HepG2 (cell line): ENCODE measurements around the gene CA10. TPM values are rescaled to one million over a fixed set of nuclear protein-coding genes. Genes with fewer than 3 reads are reported as not detected.

ENCODE experiments used
- BCL6 ChIP-seq: IDR thresholded peaks from 2 replicates; pipeline ENCODE4 v1.6.1; 2016; ENCODE audit warnings: missing genetic modification reagents, missing compliant biosample characterization
- CCDC6 ChIP-seq: sonication (generic); formaldehyde crosslinking; IDR thresholded peaks from 2 replicates; pipeline ENCODE4 v1.8.1; 2022; ENCODE audit warnings: mild to moderate bottlenecking, missing genetic modification reagents, moderate library complexity
- CENPBD1 ChIP-seq: sonication (generic); formaldehyde crosslinking; IDR thresholded peaks from 2 replicates; pipeline ENCODE4 v1.8.0; 2022; ENCODE audit warnings: missing genetic modification reagents, low read depth, mild to moderate bottlenecking, borderline replicate concordance
- ISX ChIP-seq: sonication (generic); formaldehyde crosslinking; conservative IDR thresholded peaks from 2 replicates; pipeline ENCODE4 v1.5.0; 2020; ENCODE audit warnings: missing genetic modification reagents
- MAZ ChIP-seq, 2 experiments: sonication (generic) in 1 of 2; formaldehyde crosslinking in 1 of 2; IDR thresholded peaks; 2 replicates each; pipeline versions ENCODE4 v1.5.0 to v1.6.1; 2012 to 2020; ENCODE audit warnings: low read depth in 2 of 2, mild to moderate bottlenecking in 2 of 2, borderline replicate concordance in 1 of 2, improper control_type of control experiment in 1 of 2, low read length in 1 of 2, missing genetic modification reagents in 1 of 2, moderate library complexity in 1 of 2
- NCOA2 ChIP-seq: sonication (generic); formaldehyde crosslinking; IDR thresholded peaks from 2 replicates; pipeline ENCODE4 v1.8.0; 2022; ENCODE audit warnings: inconsistent platforms
- POLR2AphosphoS2 ChIP-seq: IDR thresholded peaks from 2 replicates; pipeline ENCODE4 v1.6.1; 2011; ENCODE audit warnings: low read depth, low read length, improper control_type of control experiment
- SNAI1 ChIP-seq: sonication (generic); formaldehyde crosslinking; IDR thresholded peaks from 2 replicates; pipeline ENCODE4 v1.5.0; 2020; ENCODE audit warnings: mild to moderate bottlenecking, missing genetic modification reagents, borderline replicate concordance
- THAP7 ChIP-seq: sonication (generic); formaldehyde crosslinking; IDR thresholded peaks from 2 replicates; pipeline ENCODE4 v1.8.1; 2023; ENCODE audit warnings: mild to moderate bottlenecking, missing genetic modification reagents
- ZNF101 ChIP-seq: sonication (generic); formaldehyde crosslinking; IDR thresholded peaks from 2 replicates; pipeline ENCODE4 v1.4.0; 2020; ENCODE audit warnings: mild to moderate bottlenecking, low read depth, missing genetic modification reagents, borderline replicate concordance
- ZNF350 ChIP-seq: sonication (generic); formaldehyde crosslinking; IDR thresholded peaks from 2 replicates; pipeline ENCODE4 v1.4.0; 2020; ENCODE audit warnings: mild to moderate bottlenecking, low read depth, missing genetic modification reagents, borderline replicate concordance
- ZNF546 ChIP-seq: sonication (generic); formaldehyde crosslinking; conservative IDR thresholded peaks from 2 replicates; pipeline ENCODE4 v1.8.1; 2023; ENCODE audit warnings: mild to moderate bottlenecking, missing genetic modification reagents
- ZNF572 ChIP-seq: sonication (generic); formaldehyde crosslinking; IDR thresholded peaks from 2 replicates; pipeline ENCODE4 v1.5.1; 2020; ENCODE audit warnings: mild to moderate bottlenecking, missing genetic modification reagents
- ZNF644 ChIP-seq: IDR thresholded peaks from 2 replicates; pipeline ENCODE4 v1.6.1; 2016; ENCODE audit warnings: low read depth
- polyA plus RNA-seq, 8 experiments: library from polyadenylated mRNA; depleted of rRNA in 3 of 8; stranded (reverse) in 7 of 8; unstranded in 1 of 8; fragments of >200 nt; fragmentation: Illumina TruSeq in 4 of 8; extraction: Trizol in 4 of 8; gene quantifications; 2 replicates each; pipeline versions ENCODE4 v1.2.1 to v1.2.3, GENCODE V29; 2011 to 2016; ENCODE audit warnings: low read depth in 4 of 8, missing spikeins in 1 of 8, mixed read lengths in 1 of 8; ENCODE audit not compliant: insufficient read depth in 1 of 8
- total RNA-seq, 5 experiments: library from RNA; depleted of rRNA; stranded (reverse); fragments of >200 nt; fragmentation: Illumina TruSeq; extraction: Trizol; gene quantifications; 2 replicates each; pipeline ENCODE4 v1.2.3, GENCODE V29; 2016; ENCODE audit warnings: low read depth in 1 of 5
- TF ChIP-seq, protein P1 (sequence below): sonication (generic); formaldehyde crosslinking; IDR thresholded peaks from 2 replicates; pipeline ENCODE4 v1.8.0; 2022; ENCODE audit warnings: mild to moderate bottlenecking, missing genetic modification reagents
- TF ChIP-seq, protein P2 (sequence below), 2 experiments: sonication (generic) in 1 of 2; formaldehyde crosslinking in 1 of 2; IDR thresholded peaks; 2 replicates each; pipeline versions ENCODE4 v1.4.0 to v1.6.1; 2018 to 2020; ENCODE audit warnings: missing genetic modification reagents in 2 of 2, borderline replicate concordance in 1 of 2, low read depth in 1 of 2, mild to moderate bottlenecking in 1 of 2, missing biosample characterization in 1 of 2
- TF ChIP-seq, protein P3 (sequence below): sonication (generic); formaldehyde crosslinking; IDR thresholded peaks from 2 replicates; pipeline ENCODE4 v1.5.1; 2020; ENCODE audit warnings: mild to moderate bottlenecking, missing genetic modification reagents, borderline replicate concordance

The CA10 gene
- total and polyA plus RNA-seq, 2 of the 13 experiments (the other 11 are each of a cell fraction or from before 2014, with no cell fraction given) = not detected

GRCh38 chr17:51608251-51608933 is 550.1 kb downstream of the CA10 start (continued):
- TF ChIP-seq CCDC6 (no peak), NCOA2 (CRISPR knock-in tag) (0 out of 2 replicates have a peak, but pooled peaks have one; percentile 19), CENPBD1 (no peak), ZNF546 (CRISPR knock-in tag) (no peak), ZNF350 (CRISPR knock-in tag) (no peak), ISX (no peak), POLR2AphosphoS2 (no peak), BCL6 (CRISPR knock-in tag) (peak; percentile 48; the same call in 1 of the 2 replicates), MAZ (IDR thresholded peaks at IDR 0.05; ENCODE audit: borderline replicate concordance, low read depth, low read length) (no peak), MAZ (CRISPR knock-in tag; IDR thresholded peaks at IDR 0.05; ENCODE audit: low read depth) (no peak), SNAI1 (CRISPR knock-in tag) (no peak), ZNF101 (CRISPR knock-in tag) (no peak), ZNF644 (CRISPR knock-in tag) (no peak), THAP7 (CRISPR knock-in tag) (no peak), ZNF572 (CRISPR knock-in tag) (no peak)
- TF ChIP-seq, protein P1, sequence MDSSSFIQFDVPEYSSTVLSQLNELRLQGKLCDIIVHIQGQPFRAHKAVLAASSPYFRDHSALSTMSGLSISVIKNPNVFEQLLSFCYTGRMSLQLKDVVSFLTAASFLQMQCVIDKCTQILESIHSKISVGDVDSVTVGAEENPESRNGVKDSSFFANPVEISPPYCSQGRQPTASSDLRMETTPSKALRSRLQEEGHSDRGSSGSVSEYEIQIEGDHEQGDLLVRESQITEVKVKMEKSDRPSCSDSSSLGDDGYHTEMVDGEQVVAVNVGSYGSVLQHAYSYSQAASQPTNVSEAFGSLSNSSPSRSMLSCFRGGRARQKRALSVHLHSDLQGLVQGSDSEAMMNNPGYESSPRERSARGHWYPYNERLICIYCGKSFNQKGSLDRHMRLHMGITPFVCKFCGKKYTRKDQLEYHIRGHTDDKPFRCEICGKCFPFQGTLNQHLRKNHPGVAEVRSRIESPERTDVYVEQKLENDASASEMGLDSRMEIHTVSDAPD (CRISPR knock-in tag) = no peak
- TF ChIP-seq, protein P2, sequence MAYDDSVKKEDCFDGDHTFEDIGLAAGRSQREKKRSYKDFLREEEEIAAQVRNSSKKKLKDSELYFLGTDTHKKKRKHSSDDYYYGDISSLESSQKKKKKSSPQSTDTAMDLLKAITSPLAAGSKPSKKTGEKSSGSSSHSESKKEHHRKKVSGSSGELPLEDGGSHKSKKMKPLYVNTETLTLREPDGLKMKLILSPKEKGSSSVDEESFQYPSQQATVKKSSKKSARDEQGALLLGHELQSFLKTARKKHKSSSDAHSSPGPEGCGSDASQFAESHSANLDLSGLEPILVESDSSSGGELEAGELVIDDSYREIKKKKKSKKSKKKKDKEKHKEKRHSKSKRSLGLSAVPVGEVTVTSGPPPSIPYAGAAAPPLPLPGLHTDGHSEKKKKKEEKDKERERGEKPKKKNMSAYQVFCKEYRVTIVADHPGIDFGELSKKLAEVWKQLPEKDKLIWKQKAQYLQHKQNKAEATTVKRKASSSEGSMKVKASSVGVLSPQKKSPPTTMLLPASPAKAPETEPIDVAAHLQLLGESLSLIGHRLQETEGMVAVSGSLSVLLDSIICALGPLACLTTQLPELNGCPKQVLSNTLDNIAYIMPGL (CRISPR knock-in tag; IDR thresholded peaks at IDR 0.05; ENCODE audit: borderline replicate concordance in 1 of 2, low read depth in 1 of 2) = no peak
- TF ChIP-seq, protein P3, sequence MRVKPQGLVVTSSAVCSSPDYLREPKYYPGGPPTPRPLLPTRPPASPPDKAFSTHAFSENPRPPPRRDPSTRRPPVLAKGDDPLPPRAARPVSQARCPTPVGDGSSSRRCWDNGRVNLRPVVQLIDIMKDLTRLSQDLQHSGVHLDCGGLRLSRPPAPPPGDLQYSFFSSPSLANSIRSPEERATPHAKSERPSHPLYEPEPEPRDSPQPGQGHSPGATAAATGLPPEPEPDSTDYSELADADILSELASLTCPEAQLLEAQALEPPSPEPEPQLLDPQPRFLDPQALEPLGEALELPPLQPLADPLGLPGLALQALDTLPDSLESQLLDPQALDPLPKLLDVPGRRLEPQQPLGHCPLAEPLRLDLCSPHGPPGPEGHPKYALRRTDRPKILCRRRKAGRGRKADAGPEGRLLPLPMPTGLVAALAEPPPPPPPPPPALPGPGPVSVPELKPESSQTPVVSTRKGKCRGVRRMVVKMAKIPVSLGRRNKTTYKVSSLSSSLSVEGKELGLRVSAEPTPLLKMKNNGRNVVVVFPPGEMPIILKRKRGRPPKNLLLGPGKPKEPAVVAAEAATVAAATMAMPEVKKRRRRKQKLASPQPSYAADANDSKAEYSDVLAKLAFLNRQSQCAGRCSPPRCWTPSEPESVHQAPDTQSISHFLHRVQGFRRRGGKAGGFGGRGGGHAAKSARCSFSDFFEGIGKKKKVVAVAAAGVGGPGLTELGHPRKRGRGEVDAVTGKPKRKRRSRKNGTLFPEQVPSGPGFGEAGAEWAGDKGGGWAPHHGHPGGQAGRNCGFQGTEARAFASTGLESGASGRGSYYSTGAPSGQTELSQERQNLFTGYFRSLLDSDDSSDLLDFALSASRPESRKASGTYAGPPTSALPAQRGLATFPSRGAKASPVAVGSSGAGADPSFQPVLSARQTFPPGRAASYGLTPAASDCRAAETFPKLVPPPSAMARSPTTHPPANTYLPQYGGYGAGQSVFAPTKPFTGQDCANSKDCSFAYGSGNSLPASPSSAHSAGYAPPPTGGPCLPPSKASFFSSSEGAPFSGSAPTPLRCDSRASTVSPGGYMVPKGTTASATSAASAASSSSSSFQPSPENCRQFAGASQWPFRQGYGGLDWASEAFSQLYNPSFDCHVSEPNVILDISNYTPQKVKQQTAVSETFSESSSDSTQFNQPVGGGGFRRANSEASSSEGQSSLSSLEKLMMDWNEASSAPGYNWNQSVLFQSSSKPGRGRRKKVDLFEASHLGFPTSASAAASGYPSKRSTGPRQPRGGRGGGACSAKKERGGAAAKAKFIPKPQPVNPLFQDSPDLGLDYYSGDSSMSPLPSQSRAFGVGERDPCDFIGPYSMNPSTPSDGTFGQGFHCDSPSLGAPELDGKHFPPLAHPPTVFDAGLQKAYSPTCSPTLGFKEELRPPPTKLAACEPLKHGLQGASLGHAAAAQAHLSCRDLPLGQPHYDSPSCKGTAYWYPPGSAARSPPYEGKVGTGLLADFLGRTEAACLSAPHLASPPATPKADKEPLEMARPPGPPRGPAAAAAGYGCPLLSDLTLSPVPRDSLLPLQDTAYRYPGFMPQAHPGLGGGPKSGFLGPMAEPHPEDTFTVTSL (CRISPR knock-in tag) = no peak
